ENCODE data around the gene FOXP1. TPM values are rescaled to one million over a fixed set of nuclear protein-coding genes. Genes with fewer than 3 reads are reported as not detected.
A peak's percentile ranks its signal among the peaks of the same experiment; 100 is the strongest.

The FOXP1 gene
- total and polyA plus RNA-seq, 2 of the 8 experiments (the other 6 are each of a cell fraction or from before 2014, with no cell fraction given) = 13.9 to 25.4 TPM

DNA sequence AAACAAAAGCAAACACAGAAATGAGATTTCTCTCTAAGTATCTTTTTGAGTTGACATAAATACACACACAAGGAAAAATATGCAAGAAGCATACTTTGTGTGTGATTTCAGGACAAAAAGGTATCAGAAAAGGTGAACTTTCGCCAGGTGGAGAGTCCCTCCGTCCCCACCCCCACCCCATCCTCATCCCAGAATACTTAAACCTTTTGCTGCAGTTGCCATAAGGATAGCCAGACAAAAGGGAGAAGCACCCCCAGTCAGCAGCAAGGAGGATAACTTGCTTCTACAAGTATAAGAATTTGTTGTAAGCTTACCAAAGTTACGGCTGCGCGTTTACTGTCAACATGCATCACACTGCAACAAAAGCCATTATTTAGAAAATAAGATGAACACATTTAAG is 10.3 kb downstream of the FOXP1 start:
- no peak overlapping the region for H4K5ac ChIP-seq (ENCODE audit: insufficient read length, low read depth, low read length)
- H4K20me1 ChIP-seq (replicated peaks in 1 of 2; ENCODE audit: control insufficient read depth in 1 of 2, insufficient read depth in 2 of 2, low read length in 2 of 2) = no peaks in the 10 kb centered on the region
- H3K18ac ChIP-seq (ENCODE audit: extremely low read depth, low read length) = no peak overlapping the region
- 66% methylated on average over 5 of the region's 5 CpGs; no CpG with 5 or more reads in 1 of the 2 experiments for WGBS, 2 experiments (ENCODE audit: extremely low coverage in 1 of 2, insufficient coverage in 1 of 2, insufficient read length in 1 of 2, insufficient replicate concordance in 2 of 2, low coverage in 1 of 2, low lambda C conversion rate in 2 of 2, missing lambda C conversion rate in 1 of 2)
- POLR2A ChIA-PET (ENCODE audit: partially characterized antibody) = interaction anchor here (0.9 to 1.3 kb wide), 3 partner anchors 10 to 12 kb away, joined by 3 to 6 read pairs (median 5); partner anchors contain the start of gene FOXP1
- H2BK12ac ChIP-seq (ENCODE audit: low read depth, low read length) = no peak overlapping the region
- H3K79me2 ChIP-seq (ENCODE audit: control insufficient read depth in 1 of 2, insufficient read depth in 2 of 2, low read length in 2 of 2) = no peaks in the 10 kb centered on the region
- no peak overlapping the region for H2BK5ac ChIP-seq (ENCODE audit: low read depth, low read length)
- no peaks in the 10 kb centered on the region for H3K9me3 ChIP-seq (ENCODE audit: insufficient read depth in 2 of 2, low read depth in 1 of 2, low read length in 1 of 2)
- no peak overlapping the region for H4K8ac ChIP-seq (ENCODE audit: extremely low read depth, insufficient read depth, low read length)
- no peak overlapping the region for H3K4ac ChIP-seq (replicated peaks; ENCODE audit: insufficient read length, low read depth, low read length)
- peak; percentile 75 for FAIRE-seq
- DNase-seq (ENCODE audit: low read depth in 1 of 2, low spot score in 2 of 2) = no peak
- H3K4me2 ChIP-seq (ENCODE audit: insufficient read depth in 1 of 2, low read depth in 2 of 2, low read length in 2 of 2) = peak overlapping the region in 1 of 2 experiments; percentile 50; a peak in 2 of 4 replicates
- no peak overlapping the region for H3K14ac ChIP-seq (ENCODE audit: insufficient read length)
- H2BK20ac ChIP-seq (ENCODE audit: low read length) = no peak overlapping the region
- H3K27me3 ChIP-seq (replicated peaks in 1 of 4; ENCODE audit: control insufficient read depth in 3 of 4, extremely low read depth in 1 of 4, insufficient read depth in 3 of 4, low read length in 3 of 4) = no peaks in the 10 kb centered on the region
- H3K9ac ChIP-seq (replicated peaks in 1 of 4; ENCODE audit: extremely low read depth in 1 of 4, low read depth in 3 of 4, low read length in 3 of 4) = no peak overlapping the region
- no peak overlapping the region for H2BK15ac ChIP-seq (ENCODE audit: low read length)
- no peak overlapping the region for H4K91ac ChIP-seq (replicated peaks; ENCODE audit: insufficient read length, low read length)
- no peak overlapping the region for H3K23ac ChIP-seq (ENCODE audit: insufficient read length)
- H2BK120ac ChIP-seq (replicated peaks; ENCODE audit: low read depth, low read length) = no peak overlapping the region
- H3K4me1 ChIP-seq (replicated peaks in 1 of 4; ENCODE audit: control insufficient read depth in 3 of 4, insufficient read depth in 4 of 4, low read length in 3 of 4) = peaks cover 0 to 5% (median 3%) of the 10 kb centered on the region in 4 experiments; a peak in 2 of 7 replicates
- H2AK5ac ChIP-seq (ENCODE audit: low read depth, low read length) = no peak overlapping the region
- CTCF ChIA-PET (ENCODE audit: partially characterized antibody) = interaction anchor here (0.6 to 2.0 kb wide), 4 partner anchors 12 to 63 kb away, joined by 3 to 8 read pairs (median 3); no protein-coding TSS in a partner anchor
- no peak overlapping the region for H3K27ac ChIP-seq (ENCODE audit: low read depth, low read length)
- no peak overlapping the region for H2AFZ ChIP-seq (ENCODE audit: low read length)
- no peaks in the 10 kb centered on the region for H3K79me1 ChIP-seq (ENCODE audit: low read depth, low read length)
- H3K36me3 ChIP-seq (ENCODE audit: control insufficient read depth in 2 of 4, insufficient read depth in 4 of 4, low read length in 3 of 4) = no peaks in the 10 kb centered on the region
- no peak overlapping the region for H3K56ac ChIP-seq (replicated peaks; ENCODE audit: insufficient read length, low read depth, low read length)
- H3K23me2 ChIP-seq (ENCODE audit: low read depth, low read length) = no peaks in the 10 kb centered on the region
- H3K4me3 ChIP-seq (ENCODE audit: extremely low read depth in 1 of 4, insufficient read depth in 2 of 4, low read depth in 3 of 4, low read length in 4 of 4) = no peak overlapping the region
- TF ChIP-seq GTF2F1 (IDR thresholded peaks at IDR 0.05; ENCODE audit: borderline replicate concordance, low read depth, low read length) (no peak), ZNF274 (IDR thresholded peaks at IDR 0.05; ENCODE audit: borderline replicate concordance, extremely low read depth, low read length) (no peak), TEAD4 (IDR thresholded peaks at IDR 0.05; ENCODE audit: low read depth, low read length) (no peak), ASH2L (IDR thresholded peaks at IDR 0.05; ENCODE audit: low read length) (no peak), TBP (IDR thresholded peaks at IDR 0.05; ENCODE audit: low read depth, low read length) (no peak), SIRT6 (IDR thresholded peaks at IDR 0.05; ENCODE audit: low read length) (no peak), HDAC2 (IDR thresholded peaks at IDR 0.05; ENCODE audit: borderline replicate concordance in 1 of 2, low read depth in 2 of 2, low read length in 2 of 2) (no peak), CREB1 (IDR thresholded peaks at IDR 0.05) (no peak), KDM1A (IDR thresholded peaks at IDR 0.05; ENCODE audit: borderline replicate concordance, low read length) (no peak), GABPA (IDR thresholded peaks at IDR 0.05; ENCODE audit: borderline replicate concordance, insufficient read depth, low read length) (no peak), POLR2AphosphoS5 (IDR thresholded peaks at IDR 0.05; ENCODE audit: low read depth, low read length) (no peak)
- TF ChIP-seq, protein P1, sequence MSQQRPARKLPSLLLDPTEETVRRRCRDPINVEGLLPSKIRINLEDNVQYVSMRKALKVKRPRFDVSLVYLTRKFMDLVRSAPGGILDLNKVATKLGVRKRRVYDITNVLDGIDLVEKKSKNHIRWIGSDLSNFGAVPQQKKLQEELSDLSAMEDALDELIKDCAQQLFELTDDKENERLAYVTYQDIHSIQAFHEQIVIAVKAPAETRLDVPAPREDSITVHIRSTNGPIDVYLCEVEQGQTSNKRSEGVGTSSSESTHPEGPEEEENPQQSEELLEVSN (IDR thresholded peaks at IDR 0.05) = no peak
- TF ChIP-seq, protein P2, sequence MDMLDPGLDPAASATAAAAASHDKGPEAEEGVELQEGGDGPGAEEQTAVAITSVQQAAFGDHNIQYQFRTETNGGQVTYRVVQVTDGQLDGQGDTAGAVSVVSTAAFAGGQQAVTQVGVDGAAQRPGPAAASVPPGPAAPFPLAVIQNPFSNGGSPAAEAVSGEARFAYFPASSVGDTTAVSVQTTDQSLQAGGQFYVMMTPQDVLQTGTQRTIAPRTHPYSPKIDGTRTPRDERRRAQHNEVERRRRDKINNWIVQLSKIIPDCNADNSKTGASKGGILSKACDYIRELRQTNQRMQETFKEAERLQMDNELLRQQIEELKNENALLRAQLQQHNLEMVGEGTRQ (IDR thresholded peaks at IDR 0.05; ENCODE audit: low read length) = no peak

Data from H1 (cell line).